Measurements from ENCODE around the gene PPP1R26. TPM values are rescaled to one million over a fixed set of nuclear protein-coding genes. Genes with fewer than 3 reads are reported as not detected.

Gene PPP1R26
- polyA plus RNA-seq, 1 donor from 2014 or later, result 20.1 TPM

- H3K27ac ChIP-seq (ENCODE audit: low read length), result no peak overlapping the region
- H3K9ac ChIP-seq (ENCODE audit: low read length), result no peak overlapping the region
- H3K9me3 ChIP-seq (ENCODE audit: low read length), result no peaks in the 10 kb centered on the region
- H3K36me3 ChIP-seq (ENCODE audit: insufficient read depth, low read length), result no peaks in the 10 kb centered on the region
- H3K27me3 ChIP-seq (ENCODE audit: insufficient read depth, low read depth, low read length), result no peaks in the 10 kb centered on the region
- no peaks in the 10 kb centered on the region for H4K20me1 ChIP-seq (ENCODE audit: insufficient read depth)
- no peaks in the 10 kb centered on the region for H3K79me2 ChIP-seq (replicated peaks; ENCODE audit: insufficient read depth, low read length)
- H2AFZ ChIP-seq (ENCODE audit: low read depth, low read length), result no peak overlapping the region
- no peak overlapping the region for H3K4me3 ChIP-seq (ENCODE audit: low read length)
- no peaks in the 10 kb centered on the region for H3K9me2 ChIP-seq (ENCODE audit: insufficient read depth, low read length)
- H3K4me2 ChIP-seq (ENCODE audit: low read length), result no peak overlapping the region
- TF ChIP-seq MXI1 (conservative IDR thresholded peaks at IDR 0.05; ENCODE audit: poor library complexity, severe bottlenecking), result no peak
- no peaks in the 10 kb centered on the region for H3F3A ChIP-seq (ENCODE audit: insufficient read depth, low read length, poor library complexity, severe bottlenecking)
These were observed 15.4 kb downstream of the PPP1R26 start for GRCh38 chr9:135494791-135495559.

- Histone ChIP-seq H3K9me3 (ENCODE audit: low read length) (no peaks in the 10 kb centered on the region), H3K27me3 (ENCODE audit: insufficient read depth, low read depth, low read length) (no peaks in the 10 kb centered on the region), H2AFZ (ENCODE audit: low read depth, low read length) (no peak overlapping the region), H3K79me2 (replicated peaks; ENCODE audit: insufficient read depth, low read length) (peaks cover 12% of the 10 kb centered on the region), H3K36me3 (ENCODE audit: insufficient read depth, low read length) (no peaks in the 10 kb centered on the region), H4K20me1 (ENCODE audit: insufficient read depth) (no peaks in the 10 kb centered on the region), H3K9ac (ENCODE audit: low read length) (peak overlapping the region; percentile 91), H3K4me3 (ENCODE audit: low read length) (peak overlapping the region; percentile 99), H3K27ac (ENCODE audit: low read length) (no peak overlapping the region), H3K4me2 (ENCODE audit: low read length) (no peak overlapping the region), H3K9me2 (ENCODE audit: insufficient read depth, low read length) (no peaks in the 10 kb centered on the region), H3F3A (ENCODE audit: insufficient read depth, low read length, poor library complexity, severe bottlenecking) (no peaks in the 10 kb centered on the region)
- no peak for TF ChIP-seq MXI1 (conservative IDR thresholded peaks at IDR 0.05; ENCODE audit: poor library complexity, severe bottlenecking)
- TF ChIP-seq EZH2 (IDR thresholded peaks at IDR 0.05; ENCODE audit: borderline replicate concordance, insufficient read depth, low read length, poor library complexity, severe bottlenecking), result no peak
- TF ChIP-seq SMC3 (conservative IDR thresholded peaks at IDR 0.05; ENCODE audit: poor library complexity), result no peak
- TF ChIP-seq CTCF (IDR thresholded peaks at IDR 0.05; ENCODE audit: poor library complexity, severe bottlenecking), result no peak
- TF ChIP-seq POLR2AphosphoS5 (IDR thresholded peaks at IDR 0.05), result no peak
- no peak for TF ChIP-seq REST (IDR thresholded peaks at IDR 0.05; ENCODE audit: borderline replicate concordance)
- TF ChIP-seq TAF1 (IDR thresholded peaks at IDR 0.05; ENCODE audit: low read depth), result no peak
- TF ChIP-seq RAD21 (conservative IDR thresholded peaks at IDR 0.05), result no peak
- no peak for TF ChIP-seq EP300 (conservative IDR thresholded peaks at IDR 0.05; ENCODE audit: poor library complexity, severe bottlenecking)
These were observed 19.0 kb downstream of the PPP1R26 start for GRCh38 chr9:135498381-135499126.
